ENCODE results near the gene CRY1.

Gene CRY1

GRCh38 chr12:107093417-107094182 is at the start of gene CRY1:
CRY1 (minus strand) TSS chr12:107093549; CDS start chr12:107092961, 588 bp downstream.
- peak; percentile 90 for DNase-seq

GRCh38 chr12:107139787-107140186 is 46.4 kb upstream of the CRY1 start:
- no peak for DNase-seq

- DNase-seq, result no peak
Observed at GRCh38 chr12:107138990-107139389, 45.6 kb upstream of the CRY1 start.

- no peak for DNase-seq
Observed at GRCh38 chr12:107135177-107135576, 41.8 kb upstream of the CRY1 start.

GRCh38 chr12:107134558-107134957 is 41.2 kb upstream of the CRY1 start:
- DNase-seq, result no peak

GRCh38 chr12:107133462-107133861 is 40.1 kb upstream of the CRY1 start:
- no peak for DNase-seq

GRCh38 chr12:107131832-107132616 is 38.7 kb upstream of the CRY1 start:
- peak; percentile 76 for DNase-seq

GRCh38 chr12:107130830-107131611 is 37.7 kb upstream of the CRY1 start:
- DNase-seq, result peak; percentile 84

GRCh38 chr12:107129315-107129930 is 36.1 kb upstream of the CRY1 start:
- DNase-seq, result no peak

- DNase-seq, result no peak
Observed at GRCh38 chr12:107127482-107128430, 34.4 kb upstream of the CRY1 start.

GRCh38 chr12:107126796-107127481 is 33.6 kb upstream of the CRY1 start:
- peak; percentile 19 for DNase-seq

- DNase-seq, result no peak
Observed at GRCh38 chr12:107125833-107126232, 32.5 kb upstream of the CRY1 start.

- no peak for DNase-seq
Observed at GRCh38 chr12:107122452-107122958, 29.2 kb upstream of the CRY1 start.

GRCh38 chr12:107119091-107119490 is 25.7 kb upstream of the CRY1 start:
- DNase-seq, result no peak

GRCh38 chr12:107118624-107119023 is 25.3 kb upstream of the CRY1 start:
- DNase-seq, result no peak

GRCh38 chr12:107115119-107115518 is 21.8 kb upstream of the CRY1 start:
- no peak for DNase-seq

GRCh38 chr12:107111314-107111713 is 18.0 kb upstream of the CRY1 start:
- no peak for DNase-seq

- DNase-seq, result no peak
Observed at GRCh38 chr12:107109726-107110719, 16.7 kb upstream of the CRY1 start.

- DNase-seq, result no peak
Observed at GRCh38 chr12:107108995-107109508, 15.7 kb upstream of the CRY1 start.

Measured in NCI-H510A treated with DMSO at 0.1 percent for 48 hours (cell line).